ENCODE measurements around the gene CTSE.
"Not testable (repeated sequence)": the region's sequence is repeated elsewhere in the genome, so short reads cannot be mapped to it uniquely, and the experiment has no call there.

DNA sequence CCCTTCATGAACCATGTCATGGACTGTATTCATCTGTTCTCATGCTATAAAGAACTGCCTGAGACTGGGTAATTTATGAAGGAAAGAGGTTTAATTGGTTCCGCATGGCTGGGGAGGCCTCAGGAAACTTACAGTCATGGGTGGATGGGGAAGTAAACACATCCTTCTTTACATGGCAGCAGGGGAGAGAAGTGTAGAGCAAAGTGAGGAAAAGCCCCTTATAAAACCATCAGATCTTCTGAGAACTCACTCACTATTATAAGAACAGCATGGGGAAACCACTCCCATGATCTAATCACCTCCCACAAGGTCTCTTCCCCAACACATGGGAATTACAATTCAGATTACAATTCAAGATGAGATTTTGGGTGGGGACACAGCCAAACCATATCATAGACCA is 27.1 kb downstream of the CTSE start:
- TF ChIP-seq, protein P1, sequence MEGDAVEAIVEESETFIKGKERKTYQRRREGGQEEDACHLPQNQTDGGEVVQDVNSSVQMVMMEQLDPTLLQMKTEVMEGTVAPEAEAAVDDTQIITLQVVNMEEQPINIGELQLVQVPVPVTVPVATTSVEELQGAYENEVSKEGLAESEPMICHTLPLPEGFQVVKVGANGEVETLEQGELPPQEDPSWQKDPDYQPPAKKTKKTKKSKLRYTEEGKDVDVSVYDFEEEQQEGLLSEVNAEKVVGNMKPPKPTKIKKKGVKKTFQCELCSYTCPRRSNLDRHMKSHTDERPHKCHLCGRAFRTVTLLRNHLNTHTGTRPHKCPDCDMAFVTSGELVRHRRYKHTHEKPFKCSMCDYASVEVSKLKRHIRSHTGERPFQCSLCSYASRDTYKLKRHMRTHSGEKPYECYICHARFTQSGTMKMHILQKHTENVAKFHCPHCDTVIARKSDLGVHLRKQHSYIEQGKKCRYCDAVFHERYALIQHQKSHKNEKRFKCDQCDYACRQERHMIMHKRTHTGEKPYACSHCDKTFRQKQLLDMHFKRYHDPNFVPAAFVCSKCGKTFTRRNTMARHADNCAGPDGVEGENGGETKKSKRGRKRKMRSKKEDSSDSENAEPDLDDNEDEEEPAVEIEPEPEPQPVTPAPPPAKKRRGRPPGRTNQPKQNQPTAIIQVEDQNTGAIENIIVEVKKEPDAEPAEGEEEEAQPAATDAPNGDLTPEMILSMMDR (IDR thresholded peaks at IDR 0.05; ENCODE audit: control extremely low read depth in 1 of 3, insufficient read depth in 1 of 3, low read depth in 1 of 3, low read length in 3 of 3): not testable (repeated sequence)
- not testable (repeated sequence) for TF ChIP-seq SP1 (IDR thresholded peaks at IDR 0.05; ENCODE audit: low read depth, low read length); EP300 (IDR thresholded peaks at IDR 0.05; ENCODE audit: borderline replicate concordance in 1 of 2, low read depth in 2 of 2, low read length in 2 of 2); POLR2A (IDR thresholded peaks at IDR 0.05; ENCODE audit: control extremely low read depth in 1 of 2, low read depth in 2 of 2, low read length in 2 of 2); MAFK (IDR thresholded peaks at IDR 0.05; ENCODE audit: low read depth, low read length); EZH2 (IDR thresholded peaks at IDR 0.05; ENCODE audit: low read depth, low read length, severe bottlenecking)

Data from H1 (cell line).